HG03196 (cell line): Measurements from ENCODE around the gene CTNND1.
A peak's percentile ranks its signal among the peaks of the same experiment; 100 is the strongest.

Experiments
- ATAC-seq: cut with Tn5 transposase; IDR thresholded peaks from one replicate; pipeline ENCODE4 v1.9.1; 2021; ENCODE audit not compliant: unreplicated experiment

Gene CTNND1

GRCh38 chr11:57763568-57763967, 2.0 kb downstream of the CTNND1 start:
- no peak for ATAC-seq

GRCh38 chr11:57764021-57764420, 2.4 kb downstream of the CTNND1 start:
- ATAC-seq, result no peak

GRCh38 chr11:57764566-57764965, 3.0 kb downstream of the CTNND1 start:
- ATAC-seq, result no peak

- no peak for ATAC-seq
These were observed 3.4 kb downstream of the CTNND1 start for GRCh38 chr11:57764972-57765371.

- no peak for ATAC-seq
These were observed 9.2 kb downstream of the CTNND1 start for GRCh38 chr11:57770793-57771192.

GRCh38 chr11:57771365-57771764, 9.8 kb downstream of the CTNND1 start:
- ATAC-seq, result no peak

GRCh38 chr11:57772562-57772961, 11.0 kb downstream of the CTNND1 start:
- no peak for ATAC-seq

- ATAC-seq, result no peak
These were observed 11.5 kb downstream of the CTNND1 start for GRCh38 chr11:57773026-57773598.

- ATAC-seq, result no peak
These were observed 13.9 kb downstream of the CTNND1 start for GRCh38 chr11:57775491-57775890.

GRCh38 chr11:57776031-57776521, 14.5 kb downstream of the CTNND1 start:
- no peak for ATAC-seq

GRCh38 chr11:57776577-57777210, 15.1 kb downstream of the CTNND1 start:
- ATAC-seq, result no peak

- no peak for ATAC-seq
These were observed 16.3 kb downstream of the CTNND1 start for GRCh38 chr11:57777969-57778317.

- no peak for ATAC-seq
These were observed 16.9 kb downstream of the CTNND1 start for GRCh38 chr11:57778318-57779037.

GRCh38 chr11:57779276-57779675, 17.7 kb downstream of the CTNND1 start:
- ATAC-seq, result no peak

GRCh38 chr11:57781529-57781943, 19.9 kb downstream of the CTNND1 start:
- ATAC-seq, result no peak

- ATAC-seq, result no peak
These were observed 23.5 kb downstream of the CTNND1 start for GRCh38 chr11:57785072-57785471.

- ATAC-seq, result no peak
These were observed 24.8 kb downstream of the CTNND1 start for GRCh38 chr11:57786436-57786835.

GRCh38 chr11:57787006-57787604, 25.5 kb downstream of the CTNND1 start:
- ATAC-seq, result no peak

GRCh38 chr11:57787920-57788702, 26.5 kb downstream of the CTNND1 start:
- ATAC-seq, result peak; percentile 33

GRCh38 chr11:57788703-57789088, 27.1 kb downstream of the CTNND1 start:
- no peak for ATAC-seq
